Measurements from ENCODE around the gene DUSP3. TPM values are rescaled to one million over a fixed set of nuclear protein-coding genes. Genes with fewer than 3 reads are reported as not detected.

The DUSP3 gene
- total and polyA plus RNA-seq, 8 donors = 30.9 to 105 (median 34.5) TPM

DNA sequence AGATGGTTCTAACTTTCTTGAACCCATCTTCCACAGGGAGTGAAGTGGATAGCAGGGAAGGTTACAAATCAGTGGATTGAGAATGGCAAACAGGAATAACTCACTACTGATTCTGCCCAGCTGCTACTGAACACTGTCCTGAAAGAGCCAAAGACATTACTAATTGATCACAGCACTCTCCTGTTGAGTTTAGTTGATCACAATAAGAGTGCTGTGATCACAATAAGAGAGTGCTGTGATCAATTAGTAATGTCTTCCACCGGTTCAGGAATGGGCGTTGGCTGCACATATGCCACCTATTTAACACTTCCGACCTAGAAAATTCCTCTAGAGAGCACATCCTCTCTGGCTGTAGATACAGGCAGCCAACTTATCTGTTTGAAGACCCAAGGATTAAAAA is 12.8 kb upstream of the DUSP3 start:
- DNase-seq (peak in 1 of 4 donors; percentile 21), ATAC-seq (peak; percentile 40)
- intact Hi-C loops (cut with DNase I) = no loop called here
- peaks cover 0 to 2% of the 10 kb centered on the region in 2 donors for H3K9me3 ChIP-seq
- H3K4me3 ChIP-seq = no peak overlapping the region
- H3K36me3 ChIP-seq = no peaks in the 10 kb centered on the region
- no peaks in the 10 kb centered on the region for H3K27me3 ChIP-seq
- no peaks in the 10 kb centered on the region for H3K4me1 ChIP-seq
- TF ChIP-seq, protein P1, sequence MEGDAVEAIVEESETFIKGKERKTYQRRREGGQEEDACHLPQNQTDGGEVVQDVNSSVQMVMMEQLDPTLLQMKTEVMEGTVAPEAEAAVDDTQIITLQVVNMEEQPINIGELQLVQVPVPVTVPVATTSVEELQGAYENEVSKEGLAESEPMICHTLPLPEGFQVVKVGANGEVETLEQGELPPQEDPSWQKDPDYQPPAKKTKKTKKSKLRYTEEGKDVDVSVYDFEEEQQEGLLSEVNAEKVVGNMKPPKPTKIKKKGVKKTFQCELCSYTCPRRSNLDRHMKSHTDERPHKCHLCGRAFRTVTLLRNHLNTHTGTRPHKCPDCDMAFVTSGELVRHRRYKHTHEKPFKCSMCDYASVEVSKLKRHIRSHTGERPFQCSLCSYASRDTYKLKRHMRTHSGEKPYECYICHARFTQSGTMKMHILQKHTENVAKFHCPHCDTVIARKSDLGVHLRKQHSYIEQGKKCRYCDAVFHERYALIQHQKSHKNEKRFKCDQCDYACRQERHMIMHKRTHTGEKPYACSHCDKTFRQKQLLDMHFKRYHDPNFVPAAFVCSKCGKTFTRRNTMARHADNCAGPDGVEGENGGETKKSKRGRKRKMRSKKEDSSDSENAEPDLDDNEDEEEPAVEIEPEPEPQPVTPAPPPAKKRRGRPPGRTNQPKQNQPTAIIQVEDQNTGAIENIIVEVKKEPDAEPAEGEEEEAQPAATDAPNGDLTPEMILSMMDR (IDR thresholded peaks at IDR 0.05) = no peak
- H3K27ac ChIP-seq = no peak overlapping the region

DNA sequence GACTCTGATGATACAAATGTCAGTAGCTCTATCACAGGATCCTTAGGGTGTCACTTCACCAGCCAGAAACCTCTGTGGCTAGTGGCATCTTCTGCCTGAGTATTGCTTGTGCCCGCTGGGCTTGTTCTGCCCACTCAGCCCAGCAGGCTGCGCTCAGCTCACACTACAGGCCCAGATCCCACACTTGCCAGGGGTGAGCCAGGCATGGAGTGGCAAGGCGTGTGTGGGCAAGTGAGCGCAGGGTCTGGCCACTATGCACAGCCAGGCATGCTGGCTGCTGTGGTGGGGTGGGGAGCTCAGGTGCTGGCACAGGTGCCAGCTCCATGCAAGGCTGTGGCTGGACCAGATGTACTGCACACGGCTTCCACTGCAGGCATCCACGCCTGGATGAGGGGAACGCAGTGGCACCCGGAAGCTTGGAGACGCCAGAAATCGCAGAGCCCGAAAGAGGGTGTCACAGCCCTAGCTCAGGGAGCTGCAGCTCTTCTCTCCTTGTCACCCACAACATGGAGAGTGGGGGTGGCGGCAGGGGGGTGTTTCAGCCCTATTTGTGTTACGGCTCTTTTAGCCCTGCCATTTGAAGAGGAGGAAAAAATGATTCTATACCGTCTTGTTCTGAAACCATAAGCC is 11.6 kb upstream of the DUSP3 start:
- peak; percentile 65 for ATAC-seq
- no peak for DNase-seq
- TF ChIP-seq, protein P1 (IDR thresholded peaks at IDR 0.05) = no peak
- H3K36me3 ChIP-seq = no peaks in the 10 kb centered on the region
- H3K27ac ChIP-seq = no peak overlapping the region
- intact Hi-C loops (cut with DNase I) = no loop called here
- no peaks in the 10 kb centered on the region for H3K4me1 ChIP-seq
- H3K9me3 ChIP-seq = peaks cover 0 to 2% of the 10 kb centered on the region in 2 donors
- no peaks in the 10 kb centered on the region for H3K27me3 ChIP-seq
- no peak overlapping the region for H3K4me3 ChIP-seq

DNA sequence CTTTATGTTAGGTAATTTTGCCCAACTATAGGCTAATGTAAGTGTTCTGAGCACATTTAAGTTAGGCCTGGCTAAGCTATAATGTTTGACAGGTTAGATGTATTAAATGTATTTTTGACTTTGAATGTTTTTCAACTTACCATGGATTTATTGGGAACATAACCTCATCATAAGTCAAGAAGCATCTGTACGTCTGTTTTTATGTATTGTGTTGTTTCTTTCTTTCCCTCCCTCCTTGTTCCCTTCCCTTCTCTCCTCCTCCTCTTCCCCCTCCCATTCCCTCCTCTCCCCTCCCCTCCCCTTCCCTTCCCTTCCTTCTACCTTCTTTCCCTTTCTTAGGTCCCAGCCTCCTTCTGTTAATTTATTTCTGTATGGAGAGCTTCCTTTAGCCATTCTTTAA is 10.7 kb upstream of the DUSP3 start:
- TF ChIP-seq, protein P1 (IDR thresholded peaks at IDR 0.05) = no peak
- peaks cover 0 to 2% of the 10 kb centered on the region in 2 donors for H3K9me3 ChIP-seq
- no peaks in the 10 kb centered on the region for H3K4me1 ChIP-seq
- H3K27me3 ChIP-seq = no peaks in the 10 kb centered on the region
- DNase-seq (no peak), ATAC-seq (no peak)
- no peak overlapping the region for H3K27ac ChIP-seq
- no peaks in the 10 kb centered on the region for H3K36me3 ChIP-seq
- intact Hi-C loops (cut with DNase I) = loop anchor here in 1 of 2 donors (10.0 kb wide), 1 partner anchor 45 kb away; the partner anchor contains the start of gene MPP3
- H3K4me3 ChIP-seq = no peak overlapping the region

DNA sequence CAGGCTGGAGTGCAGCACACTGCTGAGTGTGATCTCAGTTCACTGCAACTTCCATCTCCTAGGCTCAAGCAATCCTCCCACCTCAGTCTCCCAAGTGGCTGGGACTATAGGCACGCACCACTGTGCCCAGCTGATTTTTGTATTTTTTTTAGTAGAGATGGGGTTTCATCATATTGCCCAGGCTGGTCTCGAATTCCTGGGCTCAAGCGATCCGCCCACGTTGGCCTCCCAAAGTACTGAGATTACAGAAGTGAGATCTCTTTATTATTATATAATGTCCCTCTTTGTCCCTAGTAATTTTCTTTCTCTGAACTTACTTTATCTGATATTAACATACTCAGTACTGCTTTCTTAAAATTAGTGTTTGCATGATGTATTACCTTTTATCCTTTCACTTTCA is 9.8 kb upstream of the DUSP3 start:
- intact Hi-C loops (cut with DNase I) = loop anchor here in 1 of 2 donors (10.0 kb wide), 1 partner anchor 46 kb away; the partner anchor contains the start of gene MPP3
- DNase-seq = no peak
- no peak for ATAC-seq
- H3K36me3 ChIP-seq = no peaks in the 10 kb centered on the region
- H3K4me1 ChIP-seq = no peaks in the 10 kb centered on the region
- no peak overlapping the region for H3K4me3 ChIP-seq
- H3K27me3 ChIP-seq = no peaks in the 10 kb centered on the region
- TF ChIP-seq, protein P1 (IDR thresholded peaks at IDR 0.05) = no peak
- peaks cover 0 to 2% of the 10 kb centered on the region in 2 donors for H3K9me3 ChIP-seq
- H3K27ac ChIP-seq = no peak overlapping the region

DNA sequence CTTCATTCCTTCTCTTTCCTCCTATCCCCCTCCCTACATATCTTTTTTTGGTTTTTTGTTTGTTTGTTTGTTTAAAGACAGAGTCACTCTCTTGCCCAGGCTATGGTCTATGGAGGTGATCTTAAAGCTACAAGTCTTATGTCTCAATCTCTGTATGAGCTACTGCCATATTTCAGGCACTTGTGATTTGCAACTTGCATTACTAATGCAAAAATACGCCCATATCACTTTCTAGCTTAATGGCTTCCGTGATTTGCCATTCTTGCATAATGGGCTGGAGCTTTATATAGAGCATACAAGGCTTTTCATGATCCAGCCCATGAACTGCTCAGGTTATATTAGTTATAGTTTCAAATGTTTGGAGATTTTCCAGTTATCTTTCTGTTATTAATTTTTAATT is 9.0 kb upstream of the DUSP3 start:
- peaks cover 0 to 1% of the 10 kb centered on the region in 2 donors for H3K9me3 ChIP-seq
- DNase-seq (no peak), ATAC-seq (no peak)
- no peaks in the 10 kb centered on the region for H3K4me1 ChIP-seq
- H3K36me3 ChIP-seq = no peaks in the 10 kb centered on the region
- H3K27ac ChIP-seq = no peak overlapping the region
- TF ChIP-seq, protein P1 (IDR thresholded peaks at IDR 0.05) = no peak
- no peaks in the 10 kb centered on the region for H3K27me3 ChIP-seq
- intact Hi-C loops (cut with DNase I) = loop anchor here in 1 of 2 donors (10.0 kb wide), 1 partner anchor 47 kb away; the partner anchor contains the start of gene MPP3
- no peak overlapping the region for H3K4me3 ChIP-seq
